ENCODE results near the gene CYP3A5. TPM values are rescaled to one million over a fixed set of nuclear protein-coding genes. Genes with fewer than 3 reads are reported as not detected.

Gene CYP3A5
- total and polyA plus RNA-seq, 2 of the 13 experiments (the other 11 are each of a cell fraction or from before 2014, with no cell fraction given), result 5.7 to 9.3 TPM

- TF ChIP-seq ASH2L (IDR thresholded peaks at IDR 0.05; ENCODE audit: insufficient read length, low read depth, low read length) (peak; percentile 46), ZNF580 (CRISPR knock-in tag; IDR thresholded peaks at IDR 0.05; ENCODE audit: borderline replicate concordance, low read depth) (no peak), TBL1XR1 (IDR thresholded peaks at IDR 0.05; ENCODE audit: borderline replicate concordance, low read length, partially characterized antibody) (no peak), NR0B2 (CRISPR knock-in tag; IDR thresholded peaks at IDR 0.05) (no peak), SNAI1 (CRISPR knock-in tag; IDR thresholded peaks at IDR 0.05; ENCODE audit: borderline replicate concordance) (0 out of 2 replicates have a peak, but pooled peaks have one; percentile 35), ZNF160 (CRISPR knock-in tag; IDR thresholded peaks at IDR 0.05) (peak; percentile 15; the same call in 1 of the 2 replicates), ZNF691 (CRISPR knock-in tag; IDR thresholded peaks at IDR 0.05; ENCODE audit: borderline replicate concordance, low read depth) (no peak), YEATS4 (CRISPR knock-in tag; IDR thresholded peaks at IDR 0.05; ENCODE audit: borderline replicate concordance) (no peak), NBN (conservative IDR thresholded peaks at IDR 0.05) (no peak), TEAD3 (CRISPR knock-in tag; optimal IDR thresholded peaks at IDR 0.05; ENCODE audit: borderline replicate concordance) (no peak), ZMYM3 (CRISPR knock-in tag; IDR thresholded peaks at IDR 0.05) (no peak), NRL (CRISPR knock-in tag; IDR thresholded peaks at IDR 0.05; ENCODE audit: borderline replicate concordance) (0 out of 2 replicates have a peak, but pooled peaks have one; percentile 15), GLI4 (CRISPR knock-in tag; IDR thresholded peaks at IDR 0.05; ENCODE audit: borderline replicate concordance) (no peak)
These were observed 62.5 kb downstream of the CYP3A5 start (continued) for GRCh38 chr7:99617192-99617781.

All from HepG2 (cell line).